GM18858 (cell line): Measurements from ENCODE around the gene THOC1.
"Not testable (repeated sequence)": the region's sequence is repeated elsewhere in the genome, so short reads cannot be mapped to it uniquely, and the experiment has no call there.

Source experiments
- ATAC-seq: cut with Tn5 transposase; IDR thresholded peaks from one replicate; pipeline ENCODE4 v1.9.1; 2021; ENCODE audit not compliant: unreplicated experiment

THOC1 gene, protein sequence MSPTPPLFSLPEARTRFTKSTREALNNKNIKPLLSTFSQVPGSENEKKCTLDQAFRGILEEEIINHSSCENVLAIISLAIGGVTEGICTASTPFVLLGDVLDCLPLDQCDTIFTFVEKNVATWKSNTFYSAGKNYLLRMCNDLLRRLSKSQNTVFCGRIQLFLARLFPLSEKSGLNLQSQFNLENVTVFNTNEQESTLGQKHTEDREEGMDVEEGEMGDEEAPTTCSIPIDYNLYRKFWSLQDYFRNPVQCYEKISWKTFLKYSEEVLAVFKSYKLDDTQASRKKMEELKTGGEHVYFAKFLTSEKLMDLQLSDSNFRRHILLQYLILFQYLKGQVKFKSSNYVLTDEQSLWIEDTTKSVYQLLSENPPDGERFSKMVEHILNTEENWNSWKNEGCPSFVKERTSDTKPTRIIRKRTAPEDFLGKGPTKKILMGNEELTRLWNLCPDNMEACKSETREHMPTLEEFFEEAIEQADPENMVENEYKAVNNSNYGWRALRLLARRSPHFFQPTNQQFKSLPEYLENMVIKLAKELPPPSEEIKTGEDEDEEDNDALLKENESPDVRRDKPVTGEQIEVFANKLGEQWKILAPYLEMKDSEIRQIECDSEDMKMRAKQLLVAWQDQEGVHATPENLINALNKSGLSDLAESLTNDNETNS

DNA sequence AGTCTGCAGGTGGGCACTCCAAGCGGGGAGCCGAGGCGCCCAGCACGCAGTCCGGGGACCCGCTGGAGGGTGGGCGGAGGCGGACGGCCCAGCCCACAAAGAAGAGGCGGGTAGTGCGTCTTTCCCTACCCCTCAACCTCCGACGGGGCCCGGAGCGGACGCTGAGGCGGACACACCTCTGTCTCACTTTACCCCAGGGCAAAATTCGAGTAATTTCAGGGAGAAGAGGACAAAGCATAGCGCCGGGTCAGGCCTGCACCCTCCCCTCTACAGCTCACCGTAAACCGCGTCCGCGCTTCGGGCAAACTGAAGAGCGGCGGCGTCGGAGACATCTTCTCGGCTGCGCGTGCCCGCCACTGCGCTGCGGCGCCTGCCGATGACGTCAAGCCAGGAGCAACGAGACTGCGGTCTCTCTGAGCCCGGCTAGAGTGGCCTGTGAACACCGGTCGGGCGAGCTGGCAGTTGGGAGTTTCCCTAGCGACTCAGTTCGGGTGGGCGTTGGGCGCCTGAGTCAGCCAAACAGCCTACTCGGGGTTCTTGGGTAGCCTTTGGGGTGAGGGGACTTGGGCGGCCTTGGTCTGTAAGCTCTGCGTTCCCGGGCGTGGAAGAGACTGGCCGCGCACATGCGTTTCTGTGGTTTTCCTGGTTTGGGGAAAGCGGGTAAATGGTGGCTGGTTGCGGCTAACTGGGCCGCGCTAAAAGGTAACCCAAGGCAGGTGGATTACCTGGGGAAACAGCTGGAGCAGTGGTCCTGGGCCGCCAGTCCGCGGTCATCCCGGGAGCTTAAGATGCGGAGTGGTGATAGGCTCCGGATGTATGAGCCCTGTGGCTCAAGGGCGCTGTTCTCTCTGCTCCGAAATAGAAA lies at the start of gene THOC1:
TSS of gene THOC1 (minus strand) at position 360 of the 865 bp plus-strand sequence. CDS start at position 332, 28 bp downstream.
- peak; percentile 83 for ATAC-seq

DNA sequence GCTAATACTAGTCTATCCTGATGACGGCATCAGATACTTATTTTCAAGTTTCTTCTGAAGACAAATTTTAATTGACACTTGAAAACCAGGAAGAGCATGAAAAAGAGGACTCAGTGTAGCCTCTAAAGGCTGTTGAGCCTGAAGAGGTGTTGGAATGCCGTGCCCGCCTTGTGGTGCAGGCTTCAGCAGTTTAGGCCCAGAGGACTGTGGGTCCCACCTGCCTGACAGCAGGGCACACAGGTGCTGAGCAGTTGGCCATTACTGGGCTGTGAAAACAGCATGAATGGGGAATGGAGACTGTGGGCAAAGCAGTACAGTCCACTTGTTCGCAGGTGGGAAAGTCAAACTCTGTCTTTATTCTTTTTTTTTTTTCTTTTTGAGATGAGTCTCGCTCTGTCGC lies 49.8 kb upstream of the THOC1 start:
- no peak for ATAC-seq

DNA sequence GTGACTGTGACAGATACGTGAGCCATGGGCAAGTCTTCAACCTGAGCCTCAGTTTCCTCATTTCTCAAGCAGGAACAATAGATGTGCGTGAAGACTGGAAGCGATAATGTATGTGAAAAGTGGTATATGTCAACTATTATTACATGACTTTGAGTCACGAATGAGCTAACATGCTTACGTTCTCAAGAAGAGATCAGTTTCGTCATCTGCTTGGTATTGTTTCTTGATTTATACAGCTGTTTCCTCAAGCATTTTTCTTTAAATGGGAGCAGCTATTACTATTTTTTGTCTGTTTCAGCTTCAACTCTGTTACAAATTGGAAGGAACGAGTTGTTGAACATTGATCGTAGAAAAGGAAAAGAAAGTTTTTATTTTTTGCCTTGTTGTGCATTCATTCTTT lies 48.5 kb upstream of the THOC1 start:
- ATAC-seq, result no peak

DNA sequence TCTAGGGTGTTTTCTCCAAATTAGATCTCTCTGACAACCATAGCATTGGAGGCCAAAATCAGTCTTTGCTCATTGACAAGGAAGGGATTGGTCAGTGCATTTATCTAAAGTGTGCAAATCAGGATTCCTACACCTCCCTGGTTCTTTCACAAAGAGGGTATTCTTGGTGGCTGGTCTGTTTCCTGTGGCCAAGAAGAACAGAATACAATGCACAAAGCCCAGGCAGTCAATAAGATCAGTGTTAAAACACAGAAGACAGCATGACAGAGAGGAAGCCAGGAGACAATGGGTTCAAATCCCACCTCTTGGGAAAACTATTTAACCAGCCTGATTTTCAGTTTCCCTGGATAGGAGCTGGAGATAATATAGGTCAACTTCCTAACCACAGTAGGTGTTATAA lies 46.1 kb upstream of the THOC1 start:
- ATAC-seq, result no peak

DNA sequence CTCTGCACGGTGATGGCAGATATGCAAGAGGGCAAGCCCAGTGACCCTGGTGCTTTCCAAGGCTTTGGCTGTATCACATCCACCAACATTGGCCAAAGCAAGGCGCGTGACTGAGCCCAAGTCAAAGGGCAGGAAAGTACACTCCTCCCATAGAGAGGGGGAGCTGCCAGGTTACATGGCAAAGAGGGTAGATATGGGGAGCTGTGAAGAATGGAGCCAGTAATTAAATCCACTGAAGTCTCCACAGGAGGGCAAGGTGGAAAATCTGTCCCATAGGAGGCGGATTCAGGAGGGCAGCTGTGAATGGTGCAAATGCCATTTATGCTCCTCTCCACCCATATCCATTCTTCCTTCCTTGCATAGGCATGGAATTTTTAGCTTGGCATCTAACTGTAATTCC lies 44.6 kb upstream of the THOC1 start:
- ATAC-seq, result no peak

DNA sequence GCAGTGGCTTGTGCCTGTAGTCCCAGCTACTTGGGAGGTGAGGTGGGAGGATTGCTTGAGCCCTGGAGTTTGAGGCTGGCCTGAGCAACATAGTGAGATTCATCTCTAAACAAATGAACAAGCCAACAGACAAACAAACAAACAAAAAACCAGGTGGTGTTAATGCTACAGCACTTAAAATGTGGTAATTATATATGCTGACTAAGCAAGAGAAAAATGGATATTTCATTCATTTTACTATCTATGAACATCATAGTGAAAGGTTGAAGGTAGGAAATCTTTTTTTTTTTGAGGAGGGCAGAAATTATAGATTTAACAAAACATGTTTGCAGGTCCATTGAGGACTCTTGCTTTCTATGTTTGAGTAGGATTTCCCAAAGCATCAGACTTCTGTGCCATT lies 42.2 kb upstream of the THOC1 start:
- ATAC-seq, result no peak

DNA sequence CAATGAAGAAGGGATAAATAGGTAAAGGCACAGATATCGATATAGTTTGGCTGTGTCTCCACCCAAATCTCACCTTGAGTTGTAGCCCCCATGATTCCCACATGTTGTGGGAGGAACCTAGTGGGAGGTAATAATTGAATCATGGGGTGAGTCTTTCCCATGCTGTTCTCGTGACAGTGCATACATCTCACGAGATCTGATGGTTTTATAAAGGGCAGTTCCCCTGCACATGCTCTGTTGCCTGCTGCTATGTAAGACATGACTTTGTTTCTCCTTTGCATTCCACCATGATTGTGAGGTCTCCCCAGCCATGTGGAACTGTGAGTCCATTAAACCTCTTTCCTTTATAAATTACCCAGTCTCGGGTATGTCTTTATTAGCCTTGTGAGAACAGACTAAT lies 40.2 kb upstream of the THOC1 start:
- ATAC-seq, result not testable (repeated sequence)

DNA sequence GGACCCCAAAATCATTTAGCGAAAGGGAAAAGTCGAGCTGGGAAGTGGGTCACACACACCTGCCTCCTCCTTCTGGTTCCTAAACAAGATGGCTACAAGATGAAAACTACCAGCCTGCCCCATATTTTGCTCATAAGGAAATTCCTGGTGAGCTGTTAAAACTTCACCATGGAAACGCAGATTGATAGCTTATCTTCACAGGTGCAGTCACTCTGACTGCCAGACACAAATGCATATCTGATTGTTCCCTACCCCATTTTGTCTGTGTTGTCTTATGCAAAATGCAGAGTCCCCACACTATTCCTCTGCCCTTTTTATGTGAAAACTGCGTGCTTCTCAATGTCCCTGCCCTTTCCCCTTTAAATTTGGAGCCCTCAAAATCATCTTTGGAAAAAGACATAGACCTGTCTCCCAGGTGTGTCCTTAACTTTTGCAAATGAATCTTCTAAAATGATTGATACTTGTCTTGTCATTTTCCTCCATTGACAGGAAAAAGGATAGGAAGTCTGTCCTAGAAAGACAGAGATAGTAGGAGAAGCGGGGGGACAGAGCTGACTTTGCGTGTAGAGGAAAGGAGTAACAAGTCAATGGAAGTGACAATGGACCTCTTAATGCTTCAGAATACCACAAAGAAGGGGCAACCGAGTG lies 38.9 kb upstream of the THOC1 start:
- ATAC-seq, result no peak

DNA sequence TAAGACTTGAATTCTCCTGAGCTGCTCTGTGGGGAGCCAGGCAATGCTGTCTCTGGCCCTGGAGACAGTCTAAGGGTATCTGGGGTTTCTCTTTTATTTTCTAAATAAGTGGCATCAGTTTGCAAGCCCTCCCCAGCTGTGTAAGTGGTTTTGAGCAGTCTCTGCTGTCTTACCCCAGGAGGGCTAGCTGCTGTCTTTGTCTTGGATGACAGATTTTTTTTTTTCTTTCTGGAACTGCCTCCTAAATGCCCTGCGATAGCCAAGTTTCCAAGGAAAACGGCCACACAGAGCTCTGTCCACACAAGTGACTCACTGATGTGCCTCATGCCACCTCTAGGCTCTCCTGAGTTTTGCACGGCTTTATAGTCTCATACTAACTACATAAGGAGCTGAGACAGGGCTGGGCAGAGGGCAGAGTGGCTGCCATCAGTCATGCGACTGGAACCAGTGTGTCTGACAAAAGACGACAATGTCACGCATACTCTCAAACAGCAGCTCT lies 37.2 kb upstream of the THOC1 start:
- no peak for ATAC-seq

DNA sequence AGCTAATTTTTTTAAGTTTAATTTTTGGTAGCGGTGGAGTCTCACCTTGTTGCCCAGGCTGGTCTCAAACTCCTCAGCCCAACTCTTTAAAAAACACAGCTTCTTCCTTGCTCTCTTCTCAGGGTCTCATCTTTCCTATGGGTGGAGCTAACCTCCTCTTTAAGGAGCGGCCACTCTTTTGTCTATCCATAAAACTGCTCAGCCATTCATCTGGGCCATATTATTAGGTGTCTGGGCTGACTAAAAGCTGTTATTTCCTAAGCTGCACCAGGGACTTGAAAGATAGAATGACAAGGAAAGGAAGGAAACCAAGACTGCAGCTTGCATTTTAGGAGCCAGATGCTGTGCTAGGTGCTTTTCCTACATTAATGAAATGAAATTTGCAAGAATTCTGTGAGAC lies 35.8 kb upstream of the THOC1 start:
- ATAC-seq, result no peak

DNA sequence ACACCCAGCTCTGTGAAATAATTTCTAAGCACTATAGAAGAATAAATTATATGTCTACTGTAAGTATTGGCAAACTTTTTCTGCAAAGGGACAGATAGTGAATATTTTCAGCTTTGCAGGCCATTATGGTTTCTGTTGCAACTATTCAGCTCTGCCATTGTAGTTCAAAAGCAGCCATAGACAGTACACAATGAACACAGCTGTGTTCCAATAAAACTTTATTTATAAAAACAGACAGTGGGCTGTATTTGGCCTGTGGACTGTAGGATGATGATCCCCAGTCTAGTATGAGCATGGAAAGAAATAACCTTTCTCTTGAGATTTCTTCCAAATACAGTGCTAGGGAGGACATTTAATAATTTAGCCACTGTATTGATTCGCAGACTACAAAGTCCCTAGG lies 35.2 kb upstream of the THOC1 start:
- no peak for ATAC-seq

DNA sequence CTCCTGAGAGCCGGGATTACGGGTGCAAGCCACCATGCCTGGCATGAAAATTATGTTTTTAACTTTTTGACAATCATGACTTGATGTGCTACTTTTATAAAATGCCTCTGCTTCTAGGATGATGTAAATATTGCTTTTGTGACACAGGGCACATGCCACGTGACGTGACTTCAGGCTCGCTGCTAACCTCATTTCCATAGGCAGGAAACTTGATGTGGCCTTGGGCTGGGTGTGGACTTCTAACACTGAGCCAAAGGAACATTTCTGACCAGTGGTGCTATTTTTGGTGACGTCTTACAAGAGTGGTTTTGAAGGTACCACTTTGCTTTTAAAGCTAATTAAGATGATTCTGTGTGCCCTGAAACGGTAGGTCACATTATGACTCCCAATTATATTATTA lies 34.2 kb upstream of the THOC1 start:
- ATAC-seq, result no peak

DNA sequence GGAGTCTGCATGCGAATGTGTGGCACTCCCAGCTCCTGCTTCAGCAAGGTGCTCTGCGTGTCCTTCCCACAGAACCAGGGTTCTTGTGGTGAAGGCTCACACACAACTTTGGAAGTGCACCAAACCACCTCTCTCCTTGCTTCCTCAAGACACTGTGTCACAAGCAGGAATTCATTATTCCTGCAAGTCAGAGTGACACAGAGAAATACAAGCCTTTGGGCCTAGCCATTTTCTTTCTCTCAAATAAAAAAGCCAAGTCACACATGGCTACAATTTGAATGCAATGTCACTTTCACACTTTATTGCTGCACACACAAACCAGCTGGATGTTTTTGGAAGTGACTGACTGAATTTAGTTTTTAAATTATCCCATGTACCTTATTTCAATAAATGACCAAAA lies 30.1 kb upstream of the THOC1 start:
- ATAC-seq, result no peak

DNA sequence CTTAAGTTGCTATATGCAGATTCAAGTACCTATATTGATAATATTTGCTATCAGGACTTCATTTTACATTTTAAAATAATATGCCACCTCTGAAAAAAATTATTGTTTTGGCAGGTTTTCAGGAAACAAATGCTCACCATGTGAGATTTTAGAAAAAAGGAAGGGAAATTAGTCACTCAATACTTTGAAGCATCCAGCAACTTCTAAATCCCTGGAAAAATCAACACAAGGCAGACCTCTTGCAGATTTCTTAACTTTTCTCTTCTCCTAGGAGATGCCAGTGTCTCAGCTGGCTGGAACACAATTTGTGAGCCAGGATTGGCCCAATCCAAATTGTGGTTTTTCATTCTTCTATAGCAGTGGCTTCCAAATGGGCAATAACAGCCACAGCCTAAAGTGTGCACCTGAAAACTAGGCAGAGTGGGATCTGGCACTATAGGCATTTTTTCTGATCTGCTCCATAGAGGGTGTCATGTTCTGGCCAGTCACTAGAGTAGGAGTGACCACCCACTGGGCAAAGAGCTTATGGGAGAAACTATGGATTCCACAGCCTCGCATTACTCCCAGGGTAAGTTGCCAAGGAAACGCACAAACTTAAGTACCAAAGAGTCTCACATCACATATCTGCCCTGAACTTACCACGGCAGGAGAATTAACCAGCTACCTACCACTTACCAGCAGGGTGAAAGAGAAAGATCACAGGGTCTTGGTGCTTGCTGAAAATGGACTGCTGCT lies 28.1 kb upstream of the THOC1 start:
- ATAC-seq, result no peak

DNA sequence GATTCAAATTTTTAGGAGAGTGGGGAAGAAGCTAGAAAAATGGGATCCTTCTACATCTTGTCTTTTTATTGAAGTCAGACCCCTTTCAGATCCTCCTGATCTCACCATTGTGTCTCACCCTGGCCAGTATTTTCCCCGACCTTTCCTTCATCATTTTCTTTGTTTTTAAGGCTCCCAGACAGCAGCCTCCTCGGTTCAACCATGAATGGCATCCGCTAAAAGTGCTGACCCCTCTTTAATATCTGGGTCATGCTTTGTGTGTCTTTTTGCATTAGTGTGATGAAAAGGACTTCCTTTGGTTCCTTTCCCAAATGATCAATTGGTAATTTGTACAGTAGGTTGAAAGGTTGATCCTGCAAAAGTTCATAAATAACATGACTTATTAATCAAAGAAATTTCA lies 26.7 kb upstream of the THOC1 start:
- ATAC-seq, result no peak

DNA sequence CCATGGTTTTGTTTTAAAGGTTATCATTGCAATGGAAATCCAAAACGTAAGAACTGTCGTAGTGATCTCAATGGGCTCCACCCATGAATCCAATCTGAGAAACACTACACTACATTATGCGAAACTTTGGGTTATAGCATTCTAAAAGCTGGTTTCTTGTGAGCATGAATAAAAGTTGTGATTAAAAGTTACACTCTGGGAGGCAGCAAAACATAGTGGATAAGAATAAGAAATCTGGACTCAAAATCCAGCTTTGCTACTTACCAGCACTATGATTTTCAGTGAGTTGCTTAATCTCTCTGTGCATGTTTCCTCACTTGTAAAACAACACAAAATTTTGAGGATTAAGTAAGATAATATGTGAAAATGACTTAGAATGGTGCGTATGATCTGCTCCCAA lies 25.7 kb upstream of the THOC1 start:
- ATAC-seq, result no peak

DNA sequence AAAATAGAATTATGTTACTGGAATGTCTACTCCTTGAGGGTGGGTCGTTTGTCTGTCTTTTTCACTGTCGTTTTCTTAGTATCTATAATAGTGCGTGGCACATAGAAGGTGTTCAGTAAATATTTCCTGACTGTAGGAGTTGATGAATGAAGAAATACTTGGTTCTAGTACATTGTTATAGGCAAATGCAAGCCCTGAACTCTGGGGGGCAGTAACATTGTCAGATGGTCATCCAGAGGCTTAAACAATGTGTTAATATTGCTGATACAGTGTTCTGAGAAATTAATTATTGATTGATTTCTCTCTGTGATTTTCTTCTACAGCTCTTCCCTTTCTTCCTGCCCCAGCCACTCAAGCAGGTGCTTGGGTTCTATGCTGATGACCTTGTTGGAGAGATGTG lies 24.4 kb upstream of the THOC1 start:
- no peak for ATAC-seq

DNA sequence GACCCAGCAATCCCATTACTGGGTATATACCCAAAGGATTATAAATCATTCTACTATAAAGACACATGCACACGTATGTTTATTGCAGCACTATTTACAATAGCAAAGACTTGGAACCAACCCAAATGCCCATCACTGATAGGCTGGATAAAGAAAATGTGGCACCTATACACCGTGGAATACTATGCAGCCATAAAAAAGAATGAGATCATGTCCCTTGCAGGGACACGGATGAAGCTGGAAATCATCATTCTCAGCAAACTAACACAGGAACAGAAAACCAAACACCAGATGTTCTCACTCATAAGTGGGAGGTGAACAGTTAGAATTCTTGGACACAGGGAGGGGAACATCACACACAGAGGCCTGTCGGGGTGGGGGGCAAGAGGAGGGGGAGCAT lies 22.1 kb upstream of the THOC1 start:
- not testable (repeated sequence) for ATAC-seq

DNA sequence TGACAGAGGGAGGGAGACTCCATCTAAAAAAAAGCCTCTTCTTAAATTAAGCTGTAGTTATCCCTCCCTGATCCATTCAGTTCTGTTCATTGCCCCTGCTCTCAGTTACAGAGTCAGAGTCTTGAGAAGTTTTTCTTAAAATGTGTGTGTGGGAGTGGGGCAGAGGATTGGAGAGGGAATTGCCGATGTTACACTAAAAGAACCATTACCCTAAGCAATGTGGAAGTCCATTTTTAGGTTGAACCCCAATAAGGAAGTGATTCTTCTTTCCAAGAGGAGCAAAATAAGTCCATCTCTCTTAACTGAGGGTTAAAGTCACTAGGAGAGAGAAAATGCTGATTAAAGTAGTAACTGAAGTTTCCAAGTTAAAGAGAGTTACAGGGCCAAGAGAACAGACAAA lies 21.2 kb upstream of the THOC1 start:
- no peak for ATAC-seq

DNA sequence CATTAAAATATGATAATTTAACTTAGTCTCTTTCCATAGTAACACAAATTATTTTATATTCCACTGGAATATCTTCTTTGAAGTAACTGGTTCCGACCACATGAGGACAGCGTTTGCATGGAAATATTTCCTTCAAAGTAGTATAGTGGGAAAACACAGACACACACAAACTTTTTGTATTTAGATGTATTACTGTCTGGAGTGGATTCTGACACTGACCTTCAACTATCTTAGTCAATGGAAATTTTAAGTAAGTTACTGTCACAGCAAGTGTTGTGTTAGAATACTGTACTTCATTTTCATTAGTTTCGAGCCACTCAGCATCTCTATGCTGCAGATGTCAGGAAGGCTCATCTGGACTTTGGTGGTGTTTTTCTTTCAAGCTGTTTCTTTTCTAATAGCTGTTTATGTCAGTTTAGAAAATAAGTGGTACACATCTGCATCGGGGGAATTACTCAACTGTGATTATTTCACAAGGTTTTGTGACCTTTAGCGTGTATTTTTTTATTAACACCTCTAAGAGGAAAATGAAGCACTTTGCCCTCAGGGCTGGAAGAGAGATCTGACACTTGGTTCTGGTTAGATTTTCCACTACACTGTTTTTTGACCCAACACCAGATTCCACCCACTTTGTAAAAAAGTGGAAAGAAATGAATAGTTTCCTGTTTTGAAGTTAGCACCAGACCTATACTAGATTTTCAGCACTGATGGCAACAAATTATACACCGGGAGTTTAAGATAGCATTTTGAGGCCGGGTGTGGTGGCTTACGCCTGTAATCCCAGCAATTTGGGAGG lies 18.9 kb upstream of the THOC1 start:
- no peak for ATAC-seq
